D721Med (cell line): ENCODE measurements around the gene SPATA25.
"Not testable (repeated sequence)": the region's sequence is repeated elsewhere in the genome, so short reads cannot be mapped to it uniquely, and the experiment has no call there.

Experiments used
- DNase-seq: peaks from one replicate; pipeline ENCODE4 v3.0.0; 2011; ENCODE audit warnings: low spot score; ENCODE audit not compliant: insufficient read length
- FAIRE-seq: peaks from 2 replicates; lab custom pipeline; 2011; peaks lifted over from hg19 to GRCh38; lab: Jason Lieb, UNC
- CTCF ChIP-seq: IDR thresholded peaks from 2 replicates; pipeline ENCODE4 v1.5.1; 2012; ENCODE audit warnings: mild to moderate bottlenecking, control low read depth; ENCODE audit not compliant: insufficient read depth; ENCODE audit errors: missing control alignments

Gene SPATA25, protein sequence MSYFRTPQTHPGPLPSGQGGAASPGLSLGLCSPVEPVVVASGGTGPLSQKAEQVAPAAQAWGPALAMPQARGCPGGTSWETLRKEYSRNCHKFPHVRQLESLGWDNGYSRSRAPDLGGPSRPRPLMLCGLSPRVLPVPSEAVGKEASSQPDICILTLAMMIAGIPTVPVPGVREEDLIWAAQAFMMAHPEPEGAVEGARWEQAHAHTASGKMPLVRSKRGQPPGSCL

GRCh38 chr20:45887346-45887715, at the start of gene SPATA25:
Gene SPATA25, minus strand, starts transcription at chr20:45887622. Its CDS starts 32 bp downstream, at chr20:45887590.
- FAIRE-seq = no peak
- TF ChIP-seq CTCF = no peak

DNA sequence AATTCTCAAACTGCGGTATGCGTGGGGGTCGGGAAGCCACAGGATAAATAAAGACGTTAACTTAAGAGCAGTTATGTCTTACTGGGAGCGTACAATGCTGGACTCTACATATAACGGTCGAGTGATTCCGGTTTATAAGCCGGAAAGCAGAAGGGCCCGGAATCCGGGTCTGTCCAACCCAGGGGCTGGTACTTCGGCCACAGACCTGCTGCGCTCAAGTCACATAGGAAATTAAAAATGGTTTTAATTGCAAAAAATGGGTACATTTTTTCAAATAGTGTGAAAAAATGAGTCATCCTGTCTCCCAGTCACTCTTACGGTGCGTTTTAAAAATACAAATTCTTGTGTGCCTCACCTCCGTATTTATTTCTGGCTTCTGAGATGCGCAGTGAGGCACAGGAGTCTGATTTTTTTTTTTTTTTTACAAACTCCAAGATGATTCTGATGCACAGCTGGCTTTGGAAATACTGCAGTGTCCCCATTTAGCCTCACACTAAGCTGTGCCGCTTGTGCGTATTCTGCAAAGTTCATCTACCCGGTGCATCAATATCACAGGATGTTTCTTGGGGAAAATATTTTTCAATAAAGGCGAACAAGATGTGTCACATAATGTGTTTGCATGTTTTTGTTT, 48.1 kb upstream of the SPATA25 start:
- no peak for DNase-seq
- TF ChIP-seq CTCF = no peak
- FAIRE-seq = no peak

More at GRCh38 chr20:45887346-45887715, at the start of gene SPATA25:
- no peak for DNase-seq

- FAIRE-seq (no peak), DNase-seq (peak; percentile 95)
- TF ChIP-seq CTCF = no peak
These were observed 47.4 kb upstream of the SPATA25 start, which contains the start of gene PCIF1 for GRCh38 chr20:45934586-45935415. Gene PCIF1, plus strand, starts transcription at chr20:45934683. Its CDS starts 4,317 bp downstream, at chr20:45939000.

DNA sequence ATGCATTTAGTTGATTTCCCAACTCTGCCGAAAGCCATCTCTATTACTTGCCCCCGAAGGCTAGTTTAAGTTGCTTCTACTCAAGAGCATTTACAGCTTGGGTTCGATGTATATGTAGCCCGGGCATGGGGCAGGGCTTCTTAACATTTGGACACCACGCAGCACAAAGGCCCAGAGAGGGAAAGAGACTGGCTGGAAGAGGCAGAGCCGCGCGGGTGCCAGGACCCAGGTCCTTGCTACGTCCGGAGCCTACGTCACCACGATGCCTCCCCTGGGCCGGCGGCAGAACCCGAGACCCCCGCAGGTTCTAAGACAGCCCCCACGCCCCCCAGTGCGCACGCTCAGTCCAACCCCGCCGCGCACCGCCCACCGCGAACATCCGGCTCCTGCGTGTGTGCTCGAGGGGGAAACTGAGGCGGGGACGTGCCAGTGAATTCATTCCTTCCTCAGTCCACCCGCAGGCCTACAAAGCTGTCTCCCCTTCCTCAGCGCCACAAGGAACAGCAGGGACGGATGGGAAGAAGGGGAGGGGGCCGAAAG, 46.7 kb upstream of the SPATA25 start:
- FAIRE-seq = no peak
- DNase-seq = no peak
- TF ChIP-seq CTCF = no peak

DNA sequence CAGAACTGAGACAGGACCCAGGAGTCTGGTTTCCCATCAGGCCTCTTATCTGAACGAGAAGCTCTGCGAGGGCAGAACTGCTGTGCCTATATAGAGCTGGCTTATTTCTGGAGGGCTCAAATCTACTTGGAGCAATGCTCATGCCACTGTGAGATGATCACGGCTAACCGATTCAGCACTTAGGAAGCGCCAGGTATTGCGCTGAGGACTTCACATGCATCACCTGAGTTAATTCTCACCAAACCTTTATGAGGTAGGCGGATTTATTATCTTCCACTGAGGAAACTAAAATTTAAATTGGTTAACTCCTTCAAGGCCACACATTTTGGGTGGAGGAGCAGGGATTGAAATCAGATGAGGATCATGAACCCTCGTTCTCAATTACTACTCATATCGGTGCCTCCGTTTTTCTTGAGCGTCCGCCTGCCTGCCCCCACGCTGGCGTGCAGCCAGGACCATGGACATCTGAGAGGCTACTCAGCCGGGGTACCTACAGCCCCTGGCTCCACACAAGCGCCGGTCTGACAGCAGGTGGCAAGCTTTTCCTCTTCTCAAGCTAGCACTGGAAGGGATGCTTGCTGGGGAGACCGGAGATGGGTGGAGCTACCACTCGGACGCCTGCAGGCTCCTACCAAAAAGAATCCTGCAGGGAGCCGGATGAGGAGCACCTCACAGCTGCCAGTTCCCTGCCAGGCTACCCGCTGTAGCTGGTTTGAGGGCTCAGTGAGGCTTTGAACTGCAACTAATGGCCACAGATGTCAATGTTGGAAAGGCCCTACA, 46.0 kb upstream of the SPATA25 start:
- peak; percentile 30 for TF ChIP-seq CTCF
- DNase-seq (peak; percentile 75), FAIRE-seq (no peak)

DNA sequence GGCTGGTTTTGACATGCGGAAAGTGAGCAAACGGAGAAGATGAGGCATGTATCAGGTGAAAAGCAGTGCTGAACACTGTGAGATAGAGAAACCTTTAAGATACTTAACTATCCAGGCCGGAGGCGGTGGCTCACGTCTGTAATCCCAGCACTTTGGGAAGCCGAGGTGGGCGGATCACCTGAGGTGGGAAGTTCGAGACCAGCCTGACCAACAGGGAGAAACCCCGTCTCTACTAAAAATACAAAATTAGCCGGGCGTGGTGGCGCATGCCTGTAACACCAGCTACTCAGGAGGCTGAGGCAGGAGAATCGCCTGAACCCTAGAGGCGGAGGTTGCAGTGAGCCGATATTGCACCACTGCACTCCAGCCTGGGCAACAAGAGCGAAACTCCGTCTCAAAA, 44.3 kb upstream of the SPATA25 start:
- not testable (repeated sequence) for DNase-seq, FAIRE-seq
